GM12878 (cell line): ENCODE measurements around the gene EML5.

Source experiments
- CBX5 ChIP-seq: sonication (generic); IDR thresholded peaks from 2 replicates; pipeline ENCODE4 v1.6.1; 2016; ENCODE audit warnings: low read depth, moderate library complexity, mild to moderate bottlenecking, inconsistent platforms
- CHD1 ChIP-seq: IDR thresholded peaks from 2 replicates; pipeline ENCODE4 v1.6.1; 2012; ENCODE audit warnings: low read depth, low read length, improper control_type of control experiment
- EED ChIP-seq: sonication (generic); IDR thresholded peaks from 2 replicates; pipeline ENCODE4 v1.6.1; 2016; ENCODE audit warnings: antibody characterized with exemption, low read depth
- NRF1 ChIP-seq: conservative IDR thresholded peaks from 2 replicates; pipeline ENCODE4 v1.6.1; 2011; ENCODE audit warnings: mild to moderate bottlenecking, low read depth, low read length, improper control_type of control experiment
- POLR2AphosphoS5 ChIP-seq: IDR thresholded peaks from 2 replicates; pipeline ENCODE4 v1.6.1; 2011; ENCODE audit warnings: mild to moderate bottlenecking, low read length, inconsistent platforms
- YY1 ChIP-seq: IDR thresholded peaks from 2 replicates; pipeline ENCODE4 v1.6.1; 2011; ENCODE audit warnings: low read depth, mild to moderate bottlenecking, low read length
- ZNF217 ChIP-seq: fragments of 450-650 bp; IDR thresholded peaks from 2 replicates; pipeline ENCODE4 v1.6.1; 2017; ENCODE audit warnings: antibody characterized with exemption, mild to moderate bottlenecking
- TF ChIP-seq, protein P1 (sequence below), 3 experiments: IDR thresholded peaks in 2 of 3; conservative IDR thresholded peaks in 1 of 3; 2 replicates each; pipeline ENCODE4 v1.5.1; 2011; ENCODE audit warnings: low read depth in 3 of 3, low read length in 3 of 3, mild to moderate bottlenecking in 3 of 3, control low read depth in 2 of 3, moderate library complexity in 2 of 3, inconsistent platforms in 1 of 3, mixed read lengths in 1 of 3; ENCODE audit not compliant: control insufficient read depth in 2 of 3, insufficient read depth in 1 of 3; ENCODE audit errors: extremely low read depth in 1 of 3
- TF ChIP-seq, protein P2 (sequence below): IDR thresholded peaks from 2 replicates; pipeline ENCODE4 v1.6.1; 2012; ENCODE audit warnings: mild to moderate bottlenecking, low read depth, low read length
- TF ChIP-seq, protein P3 (sequence below): IDR thresholded peaks from 2 replicates; pipeline ENCODE4 v1.6.1; 2012; ENCODE audit warnings: low read length, inconsistent platforms

DNA sequence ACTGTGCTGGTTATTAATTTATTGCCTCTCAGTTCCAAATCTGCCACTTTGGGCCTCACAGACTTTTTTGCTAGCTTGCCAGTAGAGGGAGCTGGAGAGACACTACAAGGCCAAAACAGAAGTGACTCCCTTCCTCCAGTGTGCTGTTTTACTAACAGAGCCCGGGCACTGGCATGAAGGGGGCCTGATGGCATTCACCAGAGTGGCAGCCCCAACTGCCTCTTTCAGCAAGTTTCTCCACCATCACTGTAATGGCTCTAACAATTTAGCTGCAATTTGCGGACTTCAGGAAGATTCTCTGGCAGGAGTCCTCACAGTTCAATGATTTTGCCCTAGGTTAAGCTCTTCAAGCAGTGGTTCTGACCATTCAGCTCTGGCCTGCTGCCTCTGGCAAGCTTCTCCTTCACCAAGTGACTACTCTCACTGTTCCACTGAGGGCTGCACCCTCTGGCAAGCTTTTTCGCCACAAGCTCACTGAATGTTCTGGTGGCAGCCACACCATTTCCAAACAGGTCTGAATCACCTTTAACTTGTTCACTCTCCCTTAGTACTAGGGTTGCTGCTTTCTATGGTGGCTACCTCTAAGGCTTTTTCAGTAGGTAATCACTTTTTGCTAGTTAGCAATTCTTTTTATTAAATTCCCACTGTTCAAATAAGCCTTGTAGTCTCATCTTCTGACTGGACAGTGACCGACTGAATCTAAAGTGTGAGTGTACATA, 125.0 kb downstream of the EML5 start:
- TF ChIP-seq ZNF217 (no peak), CBX5 (no peak), EED (no peak), POLR2AphosphoS5 (no peak), NRF1 (no peak), CHD1 (no peak), YY1 (peak; percentile 34; the same call in 1 of the 2 replicates)
- TF ChIP-seq, protein P1, sequence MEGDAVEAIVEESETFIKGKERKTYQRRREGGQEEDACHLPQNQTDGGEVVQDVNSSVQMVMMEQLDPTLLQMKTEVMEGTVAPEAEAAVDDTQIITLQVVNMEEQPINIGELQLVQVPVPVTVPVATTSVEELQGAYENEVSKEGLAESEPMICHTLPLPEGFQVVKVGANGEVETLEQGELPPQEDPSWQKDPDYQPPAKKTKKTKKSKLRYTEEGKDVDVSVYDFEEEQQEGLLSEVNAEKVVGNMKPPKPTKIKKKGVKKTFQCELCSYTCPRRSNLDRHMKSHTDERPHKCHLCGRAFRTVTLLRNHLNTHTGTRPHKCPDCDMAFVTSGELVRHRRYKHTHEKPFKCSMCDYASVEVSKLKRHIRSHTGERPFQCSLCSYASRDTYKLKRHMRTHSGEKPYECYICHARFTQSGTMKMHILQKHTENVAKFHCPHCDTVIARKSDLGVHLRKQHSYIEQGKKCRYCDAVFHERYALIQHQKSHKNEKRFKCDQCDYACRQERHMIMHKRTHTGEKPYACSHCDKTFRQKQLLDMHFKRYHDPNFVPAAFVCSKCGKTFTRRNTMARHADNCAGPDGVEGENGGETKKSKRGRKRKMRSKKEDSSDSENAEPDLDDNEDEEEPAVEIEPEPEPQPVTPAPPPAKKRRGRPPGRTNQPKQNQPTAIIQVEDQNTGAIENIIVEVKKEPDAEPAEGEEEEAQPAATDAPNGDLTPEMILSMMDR (IDR thresholded peaks at IDR 0.05 in 2 of 3, conservative IDR thresholded peaks at IDR 0.05 in 1 of 3; ENCODE audit: control insufficient read depth in 2 of 3, extremely low read depth in 1 of 3, insufficient read depth in 1 of 3, low read depth in 3 of 3, low read length in 3 of 3): peak; percentile 88 to 90 (median 88)
- TF ChIP-seq, protein P2, sequence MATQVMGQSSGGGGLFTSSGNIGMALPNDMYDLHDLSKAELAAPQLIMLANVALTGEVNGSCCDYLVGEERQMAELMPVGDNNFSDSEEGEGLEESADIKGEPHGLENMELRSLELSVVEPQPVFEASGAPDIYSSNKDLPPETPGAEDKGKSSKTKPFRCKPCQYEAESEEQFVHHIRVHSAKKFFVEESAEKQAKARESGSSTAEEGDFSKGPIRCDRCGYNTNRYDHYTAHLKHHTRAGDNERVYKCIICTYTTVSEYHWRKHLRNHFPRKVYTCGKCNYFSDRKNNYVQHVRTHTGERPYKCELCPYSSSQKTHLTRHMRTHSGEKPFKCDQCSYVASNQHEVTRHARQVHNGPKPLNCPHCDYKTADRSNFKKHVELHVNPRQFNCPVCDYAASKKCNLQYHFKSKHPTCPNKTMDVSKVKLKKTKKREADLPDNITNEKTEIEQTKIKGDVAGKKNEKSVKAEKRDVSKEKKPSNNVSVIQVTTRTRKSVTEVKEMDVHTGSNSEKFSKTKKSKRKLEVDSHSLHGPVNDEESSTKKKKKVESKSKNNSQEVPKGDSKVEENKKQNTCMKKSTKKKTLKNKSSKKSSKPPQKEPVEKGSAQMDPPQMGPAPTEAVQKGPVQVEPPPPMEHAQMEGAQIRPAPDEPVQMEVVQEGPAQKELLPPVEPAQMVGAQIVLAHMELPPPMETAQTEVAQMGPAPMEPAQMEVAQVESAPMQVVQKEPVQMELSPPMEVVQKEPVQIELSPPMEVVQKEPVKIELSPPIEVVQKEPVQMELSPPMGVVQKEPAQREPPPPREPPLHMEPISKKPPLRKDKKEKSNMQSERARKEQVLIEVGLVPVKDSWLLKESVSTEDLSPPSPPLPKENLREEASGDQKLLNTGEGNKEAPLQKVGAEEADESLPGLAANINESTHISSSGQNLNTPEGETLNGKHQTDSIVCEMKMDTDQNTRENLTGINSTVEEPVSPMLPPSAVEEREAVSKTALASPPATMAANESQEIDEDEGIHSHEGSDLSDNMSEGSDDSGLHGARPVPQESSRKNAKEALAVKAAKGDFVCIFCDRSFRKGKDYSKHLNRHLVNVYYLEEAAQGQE: no peak
- TF ChIP-seq, protein P3, sequence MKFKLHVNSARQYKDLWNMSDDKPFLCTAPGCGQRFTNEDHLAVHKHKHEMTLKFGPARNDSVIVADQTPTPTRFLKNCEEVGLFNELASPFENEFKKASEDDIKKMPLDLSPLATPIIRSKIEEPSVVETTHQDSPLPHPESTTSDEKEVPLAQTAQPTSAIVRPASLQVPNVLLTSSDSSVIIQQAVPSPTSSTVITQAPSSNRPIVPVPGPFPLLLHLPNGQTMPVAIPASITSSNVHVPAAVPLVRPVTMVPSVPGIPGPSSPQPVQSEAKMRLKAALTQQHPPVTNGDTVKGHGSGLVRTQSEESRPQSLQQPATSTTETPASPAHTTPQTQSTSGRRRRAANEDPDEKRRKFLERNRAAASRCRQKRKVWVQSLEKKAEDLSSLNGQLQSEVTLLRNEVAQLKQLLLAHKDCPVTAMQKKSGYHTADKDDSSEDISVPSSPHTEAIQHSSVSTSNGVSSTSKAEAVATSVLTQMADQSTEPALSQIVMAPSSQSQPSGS: no peak
